Smooth muscle cell of the pulmonary artery (primary cell): ENCODE measurements around the gene NOC4L. TPM values are rescaled to one million over a fixed set of nuclear protein-coding genes. Genes with fewer than 3 reads are reported as not detected.

Source experiments
- total RNA-seq: library from RNA; depleted of rRNA; stranded (reverse); fragments of >200 nt; gene quantifications from 2 replicates; pipeline ENCODE4 v1.2.3, GENCODE V29; 2014

NOC4L gene
- 8.5 and 10.4 TPM in 2 replicates for total RNA-seq

DNA sequence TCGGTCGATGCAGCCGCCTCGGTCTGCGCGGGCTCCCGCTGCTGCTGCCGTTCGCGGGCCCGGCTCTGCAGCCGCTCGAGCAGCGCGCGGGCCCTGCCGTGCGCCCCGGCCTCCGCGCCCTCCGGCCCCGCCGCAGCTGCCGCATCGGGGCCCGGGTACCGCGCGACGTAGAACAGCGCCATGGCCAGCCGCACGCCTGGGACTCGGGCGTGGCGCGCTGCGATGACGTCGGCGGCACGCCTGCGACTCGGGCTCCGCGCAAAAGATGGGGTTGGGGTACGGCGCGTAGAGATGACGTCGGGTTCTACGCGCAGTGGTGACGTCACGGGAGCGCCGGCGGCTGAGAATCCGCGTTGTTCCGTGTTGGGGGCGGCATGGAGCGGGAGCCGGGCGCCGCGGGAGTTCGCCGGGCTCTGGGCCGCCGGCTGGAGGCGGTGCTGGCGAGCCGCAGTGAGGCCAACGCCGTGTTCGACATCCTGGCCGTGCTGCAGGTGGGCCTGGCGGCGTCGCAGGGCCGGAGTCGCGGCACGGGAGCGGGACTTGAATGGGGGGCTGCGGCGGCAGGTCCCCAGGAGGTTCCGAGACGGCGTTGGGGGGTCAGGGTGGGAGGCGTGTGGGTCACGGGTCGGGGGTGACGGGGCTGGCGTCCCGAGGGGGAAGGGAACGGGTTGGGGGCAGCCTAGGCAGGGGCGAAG is at the start of gene NOC4L, which contains the start of gene DDX51:
NOC4L (plus strand) TSS at position 343 of the 695 bp plus-strand sequence; CDS start at position 375, 32 bp downstream.
DDX51 (minus strand) TSS at position 205 of the 695 bp plus-strand sequence; CDS start at position 182, 23 bp downstream.

Other genes starting within 250 kb of the NOC4L start
- 20.0 and 21.0 TPM in 2 replicates for gene ULK1, start 249.8 kb upstream of the NOC4L start, total RNA-seq
- 7.4 and 15.7 TPM in 2 replicates for gene PUS1, start 215.2 kb upstream of the NOC4L start, total RNA-seq
- 15.2 and 20.2 TPM in 2 replicates for gene EP400, start 194.5 kb upstream of the NOC4L start, total RNA-seq
- gene DDX51, start 138 bp upstream of the NOC4L start, total RNA-seq, result 6.2 and 10.0 TPM in 2 replicates
- 0.07 and 0.86 TPM in 2 replicates for gene GALNT9, start 185.1 kb downstream of the NOC4L start, total RNA-seq